Ovary (tissue), 9 donors: ENCODE results near the gene PTPN18. TPM values are rescaled to one million over a fixed set of nuclear protein-coding genes. Genes with fewer than 3 reads are reported as not detected.

Source experiments
- DNase-seq, 5 donors: peaks; one replicate each; pipeline ENCODE4 v3.0.0-alpha.2; 2019 to 2020
- H3K27ac ChIP-seq, 2 donors: fragments of 200-600 bp; one replicate each; pipeline versions ENCODE4 v1.5.1 to v1.8.0; 2019 to 2022
- H3K27me3 ChIP-seq: fragments of 200-600 bp; one replicate; pipeline ENCODE4 v1.8.0; 2022
- H3K36me3 ChIP-seq: fragments of 200-600 bp; sonication (generic); one replicate; pipeline ENCODE4 v1.5.1; 2019
- H3K4me1 ChIP-seq: one replicate; pipeline ENCODE4 v1.8.1; 2013; ENCODE audit warnings: mild to moderate bottlenecking, moderate library complexity; ENCODE audit not compliant: insufficient read depth
- H3K4me3 ChIP-seq: fragments of 200-600 bp; sonication (generic); one replicate; pipeline ENCODE4 v1.5.1; 2017
- H3K9me3 ChIP-seq, 2 donors: fragments of 200-600 bp in 1 of 2; sonication (generic) in 1 of 2; one replicate each; pipeline versions ENCODE4 v1.5.1 to v1.8.1; 2013 to 2019; ENCODE audit warnings: mild to moderate bottlenecking in 1 of 2, moderate library complexity in 1 of 2
- CTCF ChIP-seq, 3 donors: fragments of 450-650 bp in 2 of 3; fragments of 200-600 bp in 1 of 3; IDR thresholded peaks; one replicate each; pipeline versions ENCODE4 v1.5.1 to v1.8.0; 2016 to 2022; ENCODE audit warnings: antibody characterized with exemption in 3 of 3, mild to moderate bottlenecking in 1 of 3
- EP300 ChIP-seq: sonication (generic); formaldehyde crosslinking; IDR thresholded peaks from one replicate; pipeline ENCODE4 v1.6.1; 2017; ENCODE audit warnings: antibody characterized with exemption
- POLR2A ChIP-seq: fragments of 450-650 bp; IDR thresholded peaks from one replicate; pipeline ENCODE4 v1.6.1; 2017; ENCODE audit warnings: antibody characterized with exemption, mild to moderate bottlenecking, moderate library complexity
- WGBS, 3 donors: extraction: QIAGEN DNeasy Blood & Tissue Kit in 1 of 3; methylation state at CpG; one replicate each; pipeline versions ENCODE4 v1.1.5 to v1.1.7; 2013 to 2017; 5-methylcytosine and 5-hydroxymethylcytosine counted together
- intact Hi-C, 4 donors: fragments of 100-400 bp; cut with DNase I; formaldehyde crosslinking; loops; one replicate each; pipeline versions ENCODE4 v1.11.0 to v1.15.1; 2022 to 2023
- polyA plus RNA-seq, 2 donors: library from polyadenylated mRNA; stranded (reverse); fragments of 200-250 nt in 1 of 2; fragments of 350-450 nt in 1 of 2; fragmentation: Illumina TruSeq in 1 of 2; extraction: RNeasy Lipid Tissue Mini Kit (QIAGEN cat#74804) in 1 of 2; gene quantifications; one replicate each; pipeline ENCODE4 v1.2.3, GENCODE V29; 2013 to 2014
- total RNA-seq, 7 donors: library from RNA; depleted of rRNA in 2 of 7; stranded (reverse); fragments of >200 nt in 2 of 7; fragmentation: NEBNext Ultra II Directional in 3 of 7; extraction: Animal tissue kit (Norgen Biotek cat#: 25700) in 3 of 7; gene quantifications; one replicate each; pipeline versions ENCODE4 v1.1.0 to v1.2.4, GENCODE V29; 2016 to 2023
- donor health status: DM: no; HTN: no; CAD: no; lungs with moderate emphysema.
- donor health status: DM: no; HTN: no; CAD: no.
- donor health status: Bipolar disorder and iron deficiency.
- donor health status: DM: yes; HTN: yes; CAD: no.
- donor health status: DM: no; HTN: no; CAD: no.
- donor health status: DM: yes; HTN: yes; CAD: no.

The PTPN18 gene
- total and polyA plus RNA-seq, 9 donors, result 22.2 to 62.6 (median 30.8) TPM

GRCh38 chr2:130345611-130346010 is 10.2 kb upstream of the PTPN18 start:
- Histone ChIP-seq H3K4me1 (peaks cover 3% of the 10 kb centered on the region), H3K36me3 (no peaks in the 10 kb centered on the region), H3K27me3 (no peaks in the 10 kb centered on the region), H3K4me3 (no peak overlapping the region), H3K27ac (no peak overlapping the region), H3K9me3 (no peaks in the 10 kb centered on the region)
- intact Hi-C loops, result loop anchor here in 1 of 4 donors (10.0 kb wide), 1 partner anchor 161 kb away; the partner anchor contains the start of genes MZT2B and SMPD4
- WGBS, 3 donors, result 92 to 97% (median 95%) methylated on average over 21 of the region's 21 CpGs
- no peak for DNase-seq
- TF ChIP-seq EP300 (no peak), CTCF (IDR thresholded peaks at IDR 0.05) (no peak), POLR2A (no peak)

- intact Hi-C loops, result loop anchor here in 1 of 4 donors (10.0 kb wide), 1 partner anchor 161 kb away; the partner anchor contains the start of genes MZT2B and SMPD4
- Histone ChIP-seq H3K27me3 (no peaks in the 10 kb centered on the region), H3K36me3 (no peaks in the 10 kb centered on the region), H3K9me3 (no peaks in the 10 kb centered on the region), H3K27ac (no peak overlapping the region), H3K4me3 (no peak overlapping the region), H3K4me1 (peaks cover 3% of the 10 kb centered on the region)
- TF ChIP-seq POLR2A (no peak), EP300 (no peak), CTCF (IDR thresholded peaks at IDR 0.05) (no peak)
- 92 to 93% (median 93%) methylated on average over 24 to 26 of the region's 26 CpGs for WGBS, 3 donors
- DNase-seq, result no peak
Observed at GRCh38 chr2:130346041-130346740, 9.7 kb upstream of the PTPN18 start.

- Histone ChIP-seq H3K4me1 (peaks cover 3% of the 10 kb centered on the region), H3K27ac (no peak overlapping the region), H3K36me3 (no peaks in the 10 kb centered on the region), H3K27me3 (no peaks in the 10 kb centered on the region), H3K4me3 (no peak overlapping the region), H3K9me3 (no peaks in the 10 kb centered on the region)
- TF ChIP-seq CTCF (IDR thresholded peaks at IDR 0.05) (no peak), POLR2A (no peak), EP300 (no peak)
- 79 to 88% (median 85%) methylated on average over 4 of the region's 4 CpGs for WGBS, 3 donors
- no peak for DNase-seq
- intact Hi-C loops, result loop anchor here in 1 of 4 donors (10.0 kb wide), 1 partner anchor 162 kb away; the partner anchor contains the start of genes MZT2B and SMPD4
Observed at GRCh38 chr2:130346741-130347066, 9.2 kb upstream of the PTPN18 start.

GRCh38 chr2:130347220-130347925 is 8.5 kb upstream of the PTPN18 start:
- WGBS, 3 donors, result 93 to 95% (median 95%) methylated on average over 7 of the region's 7 CpGs
- Histone ChIP-seq H3K4me3 (no peak overlapping the region), H3K27ac (no peak overlapping the region), H3K27me3 (no peaks in the 10 kb centered on the region), H3K9me3 (no peaks in the 10 kb centered on the region), H3K4me1 (peaks cover 3% of the 10 kb centered on the region), H3K36me3 (no peaks in the 10 kb centered on the region)
- intact Hi-C loops, result loop anchor here in 1 of 4 donors (10.0 kb wide), 1 partner anchor 163 kb away; the partner anchor contains the start of genes MZT2B and SMPD4
- TF ChIP-seq CTCF (IDR thresholded peaks at IDR 0.05) (no peak), POLR2A (no peak), EP300 (no peak)
- DNase-seq, result no peak
